DMS 273 (cell line): ENCODE results near the gene SUMF1.

Experiments used
- DNase-seq: peaks from one replicate; lab custom pipeline; 2025; ENCODE audit not compliant: unreplicated experiment; lab: John Stamatoyannopoulos, UW

Gene SUMF1

DNA sequence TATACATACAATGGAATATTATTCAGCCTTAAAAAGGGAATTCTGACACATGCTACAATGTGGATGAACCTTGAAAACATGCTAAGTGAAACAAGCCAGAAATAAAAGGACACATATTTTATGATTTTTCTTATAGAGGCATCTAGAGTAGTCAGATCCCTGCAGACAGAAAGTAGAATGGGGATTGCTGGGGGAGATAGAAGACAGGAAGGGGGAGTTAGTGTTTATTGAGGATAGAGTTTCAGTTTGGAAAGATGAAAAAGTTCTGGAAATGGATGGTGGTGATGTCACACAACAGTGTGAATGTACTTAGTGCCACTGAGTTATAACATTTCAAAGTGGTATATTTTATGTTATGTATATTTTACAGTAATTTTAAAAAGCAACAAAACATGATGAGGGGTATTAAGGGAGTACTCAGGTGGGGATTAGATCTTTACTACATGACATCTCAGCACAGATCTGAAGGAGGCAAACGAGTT, 30.8 kb upstream of the SUMF1 start:
- DNase-seq = no peak

DNA sequence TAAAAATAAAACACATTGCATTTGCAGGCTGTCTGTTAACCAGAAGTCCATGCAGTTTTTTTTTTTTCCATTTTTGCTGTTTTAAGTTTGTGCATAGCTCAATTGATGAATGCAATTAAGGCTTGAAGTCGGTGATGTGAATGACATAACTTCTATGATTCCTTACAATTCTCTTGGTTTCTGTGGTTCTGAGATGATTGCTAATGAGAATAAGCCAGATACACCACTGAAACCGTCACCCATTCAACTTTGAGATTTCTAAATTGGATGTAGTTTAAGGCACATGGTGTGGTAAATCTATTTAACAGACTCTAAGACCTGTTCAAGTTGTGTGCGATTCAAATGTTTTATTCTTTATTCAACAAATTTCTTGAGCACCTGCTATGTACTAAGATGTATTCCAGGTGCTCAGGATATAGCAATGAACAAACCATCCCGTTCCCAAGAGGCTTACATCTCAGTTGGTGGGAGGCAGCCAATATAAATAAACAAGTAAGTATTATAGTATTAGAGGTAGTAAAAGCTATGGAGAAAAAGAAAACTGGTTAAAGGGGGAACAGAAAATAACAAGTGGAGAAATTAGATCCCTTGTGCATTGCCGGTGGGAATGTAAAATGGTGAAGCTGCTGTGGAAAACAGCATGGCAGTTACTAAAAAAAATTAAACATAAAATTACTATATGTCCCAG, 30.1 kb upstream of the SUMF1 start:
- DNase-seq = no peak

DNA sequence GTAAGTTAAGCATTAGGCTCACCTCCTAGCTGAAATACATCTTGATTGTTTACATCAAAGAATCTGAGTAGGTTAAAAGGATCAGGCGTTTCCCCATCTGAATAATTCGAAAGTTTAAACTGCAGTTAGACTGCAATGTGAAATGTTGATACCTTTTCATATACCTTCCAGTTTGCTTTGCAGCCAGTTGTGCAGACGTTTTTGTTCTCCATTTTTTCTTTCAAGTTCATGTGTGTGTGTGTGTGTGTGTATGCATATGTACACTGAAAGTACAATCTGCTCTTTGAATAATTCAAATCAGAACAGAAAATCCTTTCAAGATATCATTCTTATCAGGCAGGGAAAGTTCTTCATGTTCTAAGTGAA, 29.0 kb upstream of the SUMF1 start:
- no peak for DNase-seq

DNA sequence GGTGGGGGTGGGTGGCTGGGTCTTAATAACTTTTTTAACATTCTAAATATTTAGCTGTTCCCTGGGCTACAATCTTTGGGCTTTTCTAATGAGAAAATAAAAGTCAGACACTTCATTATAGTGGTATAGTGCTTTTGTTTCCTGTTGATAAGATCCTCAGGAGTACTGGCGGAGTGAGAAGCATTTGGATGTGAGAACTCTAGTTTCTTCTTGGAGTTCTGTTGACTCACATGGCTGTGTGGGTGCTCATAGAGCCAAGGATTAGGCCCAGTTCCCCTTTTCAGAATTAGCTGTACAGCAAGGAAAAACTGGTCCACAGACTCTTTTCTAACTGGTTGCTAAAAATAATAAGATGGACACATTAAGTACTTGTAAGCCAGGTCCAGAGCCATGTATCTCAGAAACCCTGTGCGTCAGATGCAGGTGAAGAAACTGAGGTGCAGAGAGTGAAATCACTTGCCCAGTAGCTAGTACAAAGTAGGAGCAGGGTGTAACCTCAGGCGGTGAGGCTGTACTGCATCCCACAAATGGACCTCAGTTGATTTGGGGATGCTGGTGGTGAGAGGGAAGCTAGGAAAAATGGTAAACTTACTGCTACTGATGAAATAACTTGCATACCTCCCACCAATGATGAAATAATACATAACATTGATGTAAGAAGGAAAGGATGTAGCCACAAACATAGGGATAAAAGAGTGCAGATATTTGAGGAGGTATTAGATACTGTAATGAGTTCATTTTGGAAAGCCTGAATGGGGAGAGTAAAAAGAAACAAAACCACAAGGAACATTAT, 28.4 kb upstream of the SUMF1 start:
- no peak for DNase-seq

DNA sequence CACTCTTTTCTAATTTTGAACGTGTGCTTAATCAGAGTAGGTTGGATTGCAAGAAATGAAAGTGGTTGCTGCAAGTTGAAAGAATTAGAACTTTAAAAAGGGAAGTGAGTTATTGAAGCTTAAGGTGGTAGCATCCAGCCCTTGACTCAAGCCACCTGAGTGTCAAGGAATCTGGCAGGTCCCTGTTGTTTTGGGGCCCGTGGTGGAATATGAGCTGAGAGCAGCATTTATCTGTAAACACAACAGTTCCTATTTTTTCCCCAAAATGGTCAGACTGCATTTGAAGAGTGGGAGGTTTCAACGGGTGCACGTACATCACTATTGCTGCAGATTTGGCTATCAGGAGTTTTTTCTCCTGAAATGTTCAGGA, 27.8 kb upstream of the SUMF1 start:
- DNase-seq = no peak

DNA sequence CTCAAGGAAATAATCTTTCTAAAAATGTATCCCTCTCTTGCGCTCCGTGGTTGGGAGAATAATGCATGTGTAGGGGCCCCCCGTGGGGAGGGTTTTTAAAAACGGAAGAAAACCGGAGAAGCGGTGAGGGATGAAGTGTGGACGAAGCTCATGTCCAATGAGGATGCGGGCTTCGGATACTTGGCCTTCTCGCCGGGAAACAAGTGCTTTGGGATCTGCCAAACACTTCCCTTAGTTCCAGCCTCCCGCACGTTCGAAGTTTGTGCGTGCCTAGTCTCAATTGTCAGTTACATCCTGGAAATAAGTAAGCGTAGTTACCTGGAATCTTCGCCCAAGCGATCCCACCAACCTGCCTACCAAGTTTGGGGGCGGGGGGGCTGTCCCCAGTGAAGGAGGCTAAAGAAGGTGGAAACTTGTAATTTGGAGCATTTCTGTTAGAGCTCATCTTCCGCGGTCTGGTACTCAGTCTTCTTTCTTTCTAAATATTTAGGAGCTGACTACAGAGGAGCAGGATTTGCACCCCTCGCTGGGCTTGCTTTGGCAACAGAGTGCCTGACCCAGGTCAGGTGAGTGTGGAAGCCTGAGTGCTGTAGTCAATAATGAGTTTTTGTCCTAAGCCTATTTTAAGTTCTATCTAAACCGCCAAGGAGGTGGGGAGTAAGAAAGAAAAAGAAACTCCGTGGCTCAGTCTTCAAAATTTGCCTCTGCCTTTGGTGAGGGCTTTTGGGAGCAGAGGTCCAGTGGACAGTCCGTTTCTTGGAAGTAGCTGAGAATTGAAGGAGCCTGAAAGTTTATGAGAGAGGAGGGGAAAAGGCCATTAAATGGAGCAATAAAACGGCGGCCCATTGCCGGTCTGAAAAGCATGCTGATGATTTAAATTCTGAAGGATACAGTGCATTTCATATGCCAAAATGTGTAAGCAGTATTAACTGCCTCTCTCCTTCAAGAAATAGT, 27.1 kb upstream of the SUMF1 start:
- peak; percentile 42 for DNase-seq

DNA sequence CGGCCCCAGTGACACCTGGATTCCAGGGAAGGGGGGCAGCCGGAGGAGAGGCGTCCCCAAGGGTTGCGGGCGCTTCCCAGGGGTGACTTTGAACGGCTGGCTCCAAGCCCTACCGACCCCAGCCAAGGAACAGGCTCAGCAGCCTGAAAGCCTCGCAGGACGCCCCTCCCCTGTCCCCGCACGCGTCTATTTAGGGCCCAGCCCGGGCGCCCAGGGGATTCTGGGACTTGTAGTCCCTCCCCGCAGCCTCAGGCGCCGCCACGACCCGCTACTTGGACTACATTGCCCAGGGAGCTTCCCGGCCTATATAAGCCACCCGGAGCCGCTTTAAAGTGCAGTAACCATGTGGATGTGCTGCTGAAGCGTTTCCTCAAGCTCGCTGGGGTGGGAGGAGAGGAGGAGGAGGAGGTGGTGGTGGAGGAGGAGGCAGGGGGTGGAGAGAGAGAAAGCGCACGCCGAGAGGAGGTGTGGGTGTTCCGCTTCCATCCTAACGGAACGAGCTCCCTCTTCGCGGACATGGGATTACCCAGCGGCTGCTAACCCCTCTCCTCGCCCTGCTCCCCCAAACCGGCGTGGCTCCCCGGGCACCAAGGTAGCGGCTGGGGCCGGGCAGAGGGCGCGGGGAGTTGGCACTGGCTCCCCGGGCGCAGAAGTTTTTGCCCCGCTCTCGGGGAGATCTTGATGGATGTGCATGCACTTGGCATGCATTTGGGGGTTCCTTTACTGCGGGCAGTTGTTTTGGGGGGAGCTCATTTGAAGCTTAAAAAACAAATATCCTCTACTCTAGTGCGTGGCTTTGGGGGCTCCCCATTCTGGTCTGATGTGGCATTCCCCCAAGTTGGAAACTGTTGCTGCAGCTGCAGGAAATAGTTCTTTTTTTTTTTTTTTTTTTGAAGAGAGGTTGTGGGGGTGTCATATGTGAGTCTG, 26.2 kb upstream of the SUMF1 start, which contains the start of gene ITPR1:
Gene ITPR1, plus strand, starts transcription at position 335 of the 927 bp plus-strand sequence. CDS start 23,144 bp downstream, outside the sequence.
- DNase-seq = peak; percentile 98

DNA sequence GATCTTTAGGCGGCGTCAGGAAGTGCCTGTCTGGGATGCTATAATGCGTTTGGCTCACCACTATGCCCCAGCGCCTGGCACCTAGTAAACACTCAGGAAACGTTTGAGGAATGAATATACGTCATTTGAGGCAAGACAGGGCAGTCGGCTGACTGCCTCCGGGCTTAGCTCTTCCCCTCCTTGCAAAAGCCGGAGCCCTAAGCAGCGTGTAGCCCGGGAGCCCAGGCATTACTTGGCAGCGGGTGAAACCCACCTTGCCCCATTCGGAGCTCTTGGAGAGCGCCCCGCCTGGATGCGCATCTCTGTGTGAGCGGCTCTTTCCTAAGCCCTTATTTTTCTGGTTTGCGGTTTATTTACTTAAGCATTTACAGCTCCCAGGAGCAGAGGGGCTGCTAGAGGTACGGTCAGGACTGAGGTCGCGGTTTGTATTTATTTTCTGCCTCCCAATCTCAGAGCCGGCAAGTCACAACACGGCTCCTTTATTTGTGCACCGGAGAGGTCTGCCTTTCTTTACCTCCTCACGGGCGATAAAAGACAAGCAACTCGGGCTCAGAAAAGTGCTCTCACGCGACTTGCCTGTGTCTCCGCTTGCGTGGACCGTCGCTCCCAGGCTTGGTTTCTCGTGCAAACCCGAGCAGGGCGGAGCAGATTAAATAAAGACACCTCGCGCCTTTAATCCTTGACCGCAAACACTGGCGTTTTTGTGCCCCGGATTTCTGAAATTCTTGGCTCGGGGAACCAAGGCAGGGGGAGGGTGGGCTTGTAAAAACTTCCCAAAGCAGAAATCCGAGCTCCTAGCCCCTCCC, 25.3 kb upstream of the SUMF1 start:
- DNase-seq = peak; percentile 76

DNA sequence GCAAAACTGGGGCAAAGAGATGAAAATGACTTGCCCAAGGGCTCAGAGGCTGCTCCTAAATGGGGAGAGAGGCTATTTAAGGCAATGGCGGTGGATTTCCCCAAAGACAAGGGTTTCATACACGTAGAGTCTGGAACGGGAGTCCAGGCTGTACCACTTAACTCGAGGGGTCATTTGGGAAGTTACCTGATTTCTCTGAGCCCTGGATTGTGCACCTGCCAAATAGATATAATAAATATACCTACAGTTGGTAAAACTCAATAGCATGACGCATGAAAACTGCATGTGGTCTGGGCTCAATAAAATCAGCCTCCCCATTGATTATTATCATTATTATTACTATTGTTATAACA, 24.8 kb upstream of the SUMF1 start:
- DNase-seq = no peak

DNA sequence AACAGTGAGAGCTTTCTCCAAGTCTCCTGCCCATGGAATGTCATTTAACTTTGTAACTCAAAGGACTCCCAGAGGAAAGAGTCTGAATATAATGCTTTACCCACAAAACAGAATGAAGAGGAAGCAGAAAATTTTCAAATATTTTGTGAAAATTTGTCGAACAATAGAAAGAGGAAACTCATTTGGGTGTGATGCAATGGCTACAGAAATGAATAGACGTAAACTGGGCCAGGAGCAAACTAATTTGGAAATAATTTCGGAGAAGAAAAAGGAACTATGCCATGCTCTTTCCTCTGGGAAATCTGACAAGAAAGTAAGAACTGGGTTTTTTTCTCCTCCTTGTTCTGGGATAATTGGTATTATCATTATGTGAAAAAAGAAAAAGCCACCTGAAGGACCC, 11.2 kb upstream of the SUMF1 start:
- DNase-seq = no peak

DNA sequence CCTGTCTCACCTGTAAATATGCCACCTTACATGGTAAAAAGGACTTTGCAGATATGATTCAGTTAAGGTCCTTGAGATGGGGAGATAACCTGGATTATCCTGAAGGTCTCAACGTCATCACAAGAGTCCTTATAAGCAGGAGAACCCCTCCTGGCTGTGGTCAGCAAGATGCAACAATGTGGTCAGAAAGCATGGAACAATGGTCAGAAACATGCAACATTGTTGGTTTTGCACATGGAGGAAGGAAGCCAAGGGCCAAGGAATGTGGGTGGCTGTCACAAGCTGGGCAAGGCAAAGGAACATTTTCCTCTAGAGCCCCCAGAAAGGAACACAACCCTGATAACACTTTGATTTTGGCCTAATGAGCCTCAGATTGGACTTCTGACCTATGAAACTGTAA, 9.4 kb upstream of the SUMF1 start:
- no peak for DNase-seq

DNA sequence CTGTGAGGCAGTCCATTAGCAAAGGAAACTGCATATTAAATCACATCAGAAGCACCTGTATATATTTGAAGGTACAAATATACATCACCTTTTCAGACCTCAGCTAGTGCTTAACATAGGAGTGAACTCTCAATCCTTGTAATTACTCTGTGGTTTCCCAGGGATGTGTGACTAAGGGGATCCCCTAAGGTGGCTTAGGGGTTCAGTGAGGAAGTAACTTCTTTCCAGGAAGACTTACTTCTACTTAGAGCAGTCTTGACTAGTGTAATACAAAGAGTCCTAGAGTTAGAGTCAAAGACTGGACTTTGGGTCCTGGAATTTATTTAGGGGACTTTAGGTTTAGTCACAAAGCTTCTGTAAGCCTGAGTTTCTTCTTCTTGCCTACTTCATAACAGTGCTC, 8.7 kb upstream of the SUMF1 start:
- DNase-seq = no peak

DNA sequence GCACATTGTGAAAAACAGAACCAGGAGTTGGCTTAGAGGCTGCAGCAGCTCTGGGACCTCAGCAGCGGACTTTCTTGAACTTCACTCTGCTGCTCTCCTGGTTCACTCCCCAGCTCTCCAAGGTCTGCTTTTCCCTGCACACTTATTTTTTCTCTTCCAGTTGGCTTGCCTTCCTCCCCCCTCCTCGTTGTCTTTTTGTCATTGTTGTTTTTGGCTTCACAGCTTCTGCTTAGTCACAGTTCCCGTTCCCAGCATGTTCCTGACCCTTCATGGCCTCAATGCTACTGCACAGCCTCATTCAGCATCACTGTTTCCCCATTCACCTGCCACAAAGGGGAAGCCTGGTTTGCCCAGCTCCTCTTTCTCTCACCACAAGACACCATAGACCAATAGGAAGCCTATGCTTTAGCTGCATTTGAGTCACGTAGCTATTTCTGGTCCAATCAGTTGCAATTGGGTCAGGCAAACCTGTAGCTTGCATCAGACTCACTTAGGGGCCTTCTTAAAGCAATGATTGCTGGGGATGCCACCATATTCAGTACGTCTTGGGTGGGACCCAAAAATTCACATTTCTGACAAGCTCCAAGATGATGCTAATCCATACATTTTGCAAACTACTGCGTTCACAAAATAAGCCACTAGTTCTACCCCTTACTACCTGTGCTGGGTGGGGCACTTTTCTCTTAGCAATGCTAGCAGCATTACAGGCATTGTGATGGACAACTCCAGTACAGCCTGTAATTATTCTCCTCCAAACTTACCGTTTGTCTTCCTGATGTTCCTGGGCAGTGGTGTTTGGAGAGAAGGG, 7.8 kb upstream of the SUMF1 start:
- no peak for DNase-seq

DNA sequence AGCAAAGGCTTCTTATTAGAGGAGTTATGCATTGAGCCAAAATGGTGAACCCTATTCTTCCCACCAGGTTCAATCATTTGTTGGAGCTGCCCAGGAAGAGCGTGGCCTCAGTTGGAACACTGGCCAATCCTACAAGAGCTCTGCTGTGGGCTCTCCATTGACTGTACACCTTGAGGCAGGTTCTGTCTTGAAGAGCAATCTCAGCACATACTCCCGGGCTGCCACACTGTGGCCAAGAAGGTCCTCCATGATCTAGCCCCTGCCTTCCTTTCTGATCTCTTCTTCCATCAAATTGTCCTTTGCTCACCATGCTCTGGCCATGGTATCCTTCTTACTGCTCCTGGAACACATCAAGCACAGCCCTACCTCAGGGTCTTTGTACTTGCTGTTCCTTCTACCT, 5.7 kb upstream of the SUMF1 start:
- no peak for DNase-seq

DNA sequence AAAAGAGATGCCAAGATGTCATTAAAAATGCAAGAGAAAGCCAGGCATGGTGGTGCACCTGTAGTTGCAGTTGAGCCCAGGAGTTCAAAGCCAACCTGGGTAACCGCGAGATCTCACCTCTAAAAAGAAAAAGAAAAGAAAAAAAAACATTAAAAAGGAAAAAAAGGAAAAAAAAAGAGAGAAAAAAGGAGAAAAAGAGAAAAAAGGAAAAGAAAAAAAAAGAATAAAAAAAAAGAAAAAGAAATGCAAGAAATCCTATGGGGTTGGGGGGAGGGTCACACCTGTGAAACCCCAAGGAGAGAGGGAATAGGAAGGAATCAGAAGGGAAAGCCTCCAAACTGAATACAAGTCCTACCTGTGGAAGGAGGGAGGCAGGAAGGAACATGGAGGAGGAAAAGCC, 5.2 kb upstream of the SUMF1 start:
- no peak for DNase-seq

DNA sequence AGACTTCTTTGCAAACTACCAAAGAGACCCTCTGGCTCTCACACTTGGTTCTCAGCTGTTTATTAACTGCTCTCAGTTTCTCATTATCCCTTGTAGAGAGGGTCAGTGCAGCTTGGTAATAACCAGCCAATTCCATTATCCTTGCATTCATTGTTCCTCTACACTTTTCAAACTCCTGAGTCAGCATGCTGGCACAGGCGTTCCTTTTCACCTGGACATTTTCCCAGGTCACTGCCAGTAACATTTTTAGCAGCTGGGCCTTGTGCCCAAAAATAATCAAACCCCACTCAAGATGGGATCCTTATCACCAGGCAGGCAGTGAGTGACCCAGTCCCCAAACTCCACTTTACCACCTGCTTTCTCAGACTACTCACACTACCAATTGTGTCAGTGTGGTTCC, 4.8 kb upstream of the SUMF1 start:
- no peak for DNase-seq

DNA sequence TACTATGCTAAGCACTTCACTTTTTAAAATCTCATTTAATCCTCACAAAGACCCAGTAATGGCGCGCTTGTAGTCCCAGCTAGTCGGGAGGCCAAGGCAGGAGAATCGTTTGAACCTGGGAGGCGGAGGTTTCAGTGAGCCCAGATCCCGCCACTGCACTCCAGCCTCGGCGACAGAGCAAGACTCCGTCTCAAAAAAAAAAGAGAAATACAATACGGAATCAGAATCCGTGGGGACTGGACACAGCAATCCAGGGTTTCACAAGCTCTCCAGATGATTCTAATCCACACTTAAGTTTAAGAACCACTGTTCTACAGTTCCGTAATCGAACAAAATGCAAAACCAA, 426 bp upstream of the SUMF1 start:
- DNase-seq = no peak

DNA sequence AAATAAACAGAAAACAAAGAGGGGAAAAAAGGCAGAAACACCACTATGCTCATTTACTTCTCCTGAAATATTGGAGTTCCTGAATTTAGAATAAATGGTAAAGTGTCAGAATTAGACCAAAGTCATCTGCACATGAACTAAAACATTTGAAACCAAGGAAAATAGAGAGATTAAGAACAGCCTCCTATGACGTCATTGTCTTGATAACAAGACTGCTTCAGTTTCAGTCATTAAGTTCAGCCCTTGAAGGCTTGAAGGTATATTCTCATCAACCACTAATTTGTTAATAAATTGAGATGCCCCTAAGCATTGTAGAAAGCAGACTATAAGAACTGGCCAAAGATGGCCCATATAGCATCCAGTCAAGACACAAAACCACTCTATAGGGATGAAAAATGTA, 2.5 kb downstream of the SUMF1 start:
- DNase-seq = no peak
